Urinary bladder (tissue), 4 donors: ENCODE measurements around the gene IRF5. TPM values are rescaled to one million over a fixed set of nuclear protein-coding genes. Genes with fewer than 3 reads are reported as not detected.

ENCODE experiments used
- DNase-seq: peaks from one replicate; pipeline ENCODE4 v3.0.0-alpha.2; 2015; ENCODE audit errors: extremely low spot score
- H3K27ac ChIP-seq: one replicate; pipeline ENCODE4 v1.5.1; 2013; ENCODE audit warnings: low read depth, mild to moderate bottlenecking, moderate library complexity
- H3K36me3 ChIP-seq: one replicate; pipeline ENCODE4 v1.6.1; 2013; ENCODE audit warnings: mild to moderate bottlenecking, moderate library complexity; ENCODE audit not compliant: insufficient read depth
- H3K4me1 ChIP-seq: one replicate; pipeline ENCODE4 v1.6.1; 2013; ENCODE audit warnings: mild to moderate bottlenecking, moderate library complexity; ENCODE audit not compliant: insufficient read depth
- H3K4me3 ChIP-seq: one replicate; pipeline ENCODE4 v1.5.1; 2013; ENCODE audit warnings: low read depth, low read length
- WGBS: extraction: QIAGEN DNeasy Blood & Tissue Kit; methylation state at CpG from one replicate; pipeline ENCODE4 v1.1.7; 2013; 5-methylcytosine and 5-hydroxymethylcytosine counted together
- polyA plus RNA-seq: library from polyadenylated mRNA; stranded (reverse); fragments of 200-250 nt; gene quantifications from one replicate; pipeline ENCODE4 v1.2.3, GENCODE V29; 2013
- total RNA-seq: library from RNA; depleted of rRNA; stranded (reverse); fragments of >200 nt; gene quantifications from one replicate; pipeline ENCODE4 v1.2.3, GENCODE V29; 2014
- donor health status: healthy with polysubstance abuse.
- donor health status: healthy.

IRF5 gene
- total and polyA plus RNA-seq, 2 donors: 5.0 to 5.3 TPM

- DNase-seq: no peak
- WGBS: 81% methylated on average over 22 of the region's 22 CpGs
Measured at GRCh38 chr7:128946936-128947830, 9.5 kb downstream of the IRF5 start.

GRCh38 chr7:128947854-128948253 lies 10.1 kb downstream of the IRF5 start:
- H3K4me1 ChIP-seq: no peaks in the 10 kb centered on the region
- 86% methylated on average over 9 of the region's 9 CpGs for WGBS
- DNase-seq: no peak
- H3K27ac ChIP-seq: no peak overlapping the region
- H3K4me3 ChIP-seq: no peak overlapping the region
- H3K36me3 ChIP-seq: no peaks in the 10 kb centered on the region

More at GRCh38 chr7:128946936-128947830, 9.5 kb downstream of the IRF5 start:
- no peak overlapping the region for H3K4me3 ChIP-seq
- H3K4me1 ChIP-seq: no peaks in the 10 kb centered on the region
- H3K36me3 ChIP-seq: no peaks in the 10 kb centered on the region
- no peak overlapping the region for H3K27ac ChIP-seq

- WGBS: 87% methylated on average over 12 of the region's 12 CpGs
- H3K27ac ChIP-seq: no peak overlapping the region
Measured at GRCh38 chr7:128948312-128948973, 10.7 kb downstream of the IRF5 start.

GRCh38 chr7:128948976-128949760 lies 11.4 kb downstream of the IRF5 start:
- WGBS: 90% methylated on average over 4 of the region's 4 CpGs
- DNase-seq: no peak
- Histone ChIP-seq H3K36me3 (no peaks in the 10 kb centered on the region), H3K27ac (no peak overlapping the region), H3K4me1 (no peaks in the 10 kb centered on the region), H3K4me3 (no peak overlapping the region)

More at GRCh38 chr7:128948312-128948973, 10.7 kb downstream of the IRF5 start:
- H3K36me3 ChIP-seq: no peaks in the 10 kb centered on the region
- no peak for DNase-seq
- H3K4me3 ChIP-seq: no peak overlapping the region
- no peaks in the 10 kb centered on the region for H3K4me1 ChIP-seq

- Histone ChIP-seq H3K36me3 (no peaks in the 10 kb centered on the region), H3K4me3 (no peak overlapping the region), H3K4me1 (no peaks in the 10 kb centered on the region), H3K27ac (no peak overlapping the region)
- WGBS: 76% methylated on average over 5 of the region's 5 CpGs
- no peak for DNase-seq
Measured at GRCh38 chr7:128951296-128951695, 13.6 kb downstream of the IRF5 start.

GRCh38 chr7:128954150-128954549 lies 16.4 kb downstream of the IRF5 start:
- no peaks in the 10 kb centered on the region for H3K36me3 ChIP-seq
- no peak overlapping the region for H3K4me3 ChIP-seq
- no peak overlapping the region for H3K27ac ChIP-seq
- WGBS: 71% methylated on average over 2 of the region's 2 CpGs
- no peak for DNase-seq
- no peaks in the 10 kb centered on the region for H3K4me1 ChIP-seq

- H3K36me3 ChIP-seq: peaks cover 3% of the 10 kb centered on the region
- no peak overlapping the region for H3K4me3 ChIP-seq
- 62% methylated on average over 15 of the region's 15 CpGs for WGBS
- H3K4me1 ChIP-seq: no peaks in the 10 kb centered on the region
- DNase-seq: no peak
- no peak overlapping the region for H3K27ac ChIP-seq
Measured at GRCh38 chr7:128954830-128955802, 17.4 kb downstream of the IRF5 start.

GRCh38 chr7:128955981-128956380 lies 18.3 kb downstream of the IRF5 start:
- H3K4me3 ChIP-seq: no peak overlapping the region
- DNase-seq: no peak
- H3K36me3 ChIP-seq: peaks cover 3% of the 10 kb centered on the region
- H3K4me1 ChIP-seq: no peaks in the 10 kb centered on the region
- no peak overlapping the region for H3K27ac ChIP-seq

GRCh38 chr7:128959296-128959695 lies 21.6 kb downstream of the IRF5 start:
- DNase-seq: no peak
- no peak overlapping the region for H3K27ac ChIP-seq
- 92% methylated on average over 4 of the region's 4 CpGs for WGBS

GRCh38 chr7:128961030-128961659 lies 23.4 kb downstream of the IRF5 start:
- no peak overlapping the region for H3K27ac ChIP-seq
- 90% methylated on average over 8 of the region's 8 CpGs for WGBS
- DNase-seq: no peak
- no peaks in the 10 kb centered on the region for H3K4me1 ChIP-seq
- H3K4me3 ChIP-seq: no peak overlapping the region
- peaks cover 5% of the 10 kb centered on the region for H3K36me3 ChIP-seq

More at GRCh38 chr7:128959296-128959695, 21.6 kb downstream of the IRF5 start:
- H3K4me3 ChIP-seq: no peak overlapping the region
- peaks cover 5% of the 10 kb centered on the region for H3K36me3 ChIP-seq
- H3K4me1 ChIP-seq: no peaks in the 10 kb centered on the region

GRCh38 chr7:128962899-128963298 lies 25.2 kb downstream of the IRF5 start:
- no peak for DNase-seq
- H3K27ac ChIP-seq: peak overlapping the region; percentile 23
- peaks cover 13% of the 10 kb centered on the region for H3K36me3 ChIP-seq
- H3K4me3 ChIP-seq: no peak overlapping the region
- H3K4me1 ChIP-seq: no peaks in the 10 kb centered on the region

- 91% methylated on average over 1 of the region's 1 CpG for WGBS
- H3K36me3 ChIP-seq: peaks cover 13% of the 10 kb centered on the region
- no peaks in the 10 kb centered on the region for H3K4me1 ChIP-seq
- H3K4me3 ChIP-seq: no peak overlapping the region
- DNase-seq: no peak
- peak overlapping the region; percentile 23 for H3K27ac ChIP-seq
Measured at GRCh38 chr7:128963327-128963757, 25.6 kb downstream of the IRF5 start.
